Gastroesophageal sphincter (tissue), 3 donors: ENCODE measurements around the gene TMEM214.

ENCODE experiments used
- EP300 ChIP-seq: sonication (generic); formaldehyde crosslinking; IDR thresholded peaks from one replicate; pipeline ENCODE4 v1.6.1; 2017; ENCODE audit warnings: antibody characterized with exemption, mild to moderate bottlenecking
- POLR2A ChIP-seq, 2 donors: fragments of 450-650 bp; IDR thresholded peaks; one replicate each; pipeline ENCODE4 v1.6.1; 2017; ENCODE audit warnings: antibody characterized with exemption in 2 of 2, mild to moderate bottlenecking in 2 of 2, moderate library complexity in 1 of 2
- POLR2AphosphoS5 ChIP-seq: sonication (generic); formaldehyde crosslinking; IDR thresholded peaks from one replicate; pipeline ENCODE4 v1.6.1; 2017; ENCODE audit warnings: antibody characterized with exemption
- TF ChIP-seq, protein P1 (sequence below), 4 experiments: fragments of 200-600 bp in 2 of 4; fragments of 450-650 bp in 2 of 4; sonication (generic) in 1 of 4; IDR thresholded peaks; one replicate each; pipeline ENCODE4 v1.5.1; 2017 to 2019; ENCODE audit warnings: antibody characterized with exemption in 4 of 4, mild to moderate bottlenecking in 2 of 4, moderate library complexity in 2 of 4

DNA sequence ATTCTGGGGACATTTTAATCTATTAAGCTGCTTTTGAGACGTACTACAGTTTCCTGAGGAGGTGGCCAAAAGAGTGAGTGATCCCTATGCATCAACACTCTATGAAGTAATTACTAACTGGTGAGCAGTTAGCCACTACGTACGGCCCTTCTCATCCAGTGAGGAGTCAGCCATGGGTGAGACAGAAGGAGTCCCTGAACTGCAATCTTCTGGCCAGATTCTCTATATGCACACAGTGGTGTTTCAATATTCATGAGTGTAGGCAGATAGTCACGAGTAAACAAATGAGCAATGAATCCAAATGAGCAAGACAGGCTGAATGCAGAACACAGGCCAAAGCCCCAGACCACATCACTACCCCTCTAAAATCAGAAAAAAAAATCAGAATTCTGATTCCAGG lies 29.8 kb upstream of the TMEM214 start:
- TF ChIP-seq EP300 (no peak), POLR2AphosphoS5 (no peak), POLR2A (IDR thresholded peaks at IDR 0.05) (no peak)
- TF ChIP-seq, protein P1, sequence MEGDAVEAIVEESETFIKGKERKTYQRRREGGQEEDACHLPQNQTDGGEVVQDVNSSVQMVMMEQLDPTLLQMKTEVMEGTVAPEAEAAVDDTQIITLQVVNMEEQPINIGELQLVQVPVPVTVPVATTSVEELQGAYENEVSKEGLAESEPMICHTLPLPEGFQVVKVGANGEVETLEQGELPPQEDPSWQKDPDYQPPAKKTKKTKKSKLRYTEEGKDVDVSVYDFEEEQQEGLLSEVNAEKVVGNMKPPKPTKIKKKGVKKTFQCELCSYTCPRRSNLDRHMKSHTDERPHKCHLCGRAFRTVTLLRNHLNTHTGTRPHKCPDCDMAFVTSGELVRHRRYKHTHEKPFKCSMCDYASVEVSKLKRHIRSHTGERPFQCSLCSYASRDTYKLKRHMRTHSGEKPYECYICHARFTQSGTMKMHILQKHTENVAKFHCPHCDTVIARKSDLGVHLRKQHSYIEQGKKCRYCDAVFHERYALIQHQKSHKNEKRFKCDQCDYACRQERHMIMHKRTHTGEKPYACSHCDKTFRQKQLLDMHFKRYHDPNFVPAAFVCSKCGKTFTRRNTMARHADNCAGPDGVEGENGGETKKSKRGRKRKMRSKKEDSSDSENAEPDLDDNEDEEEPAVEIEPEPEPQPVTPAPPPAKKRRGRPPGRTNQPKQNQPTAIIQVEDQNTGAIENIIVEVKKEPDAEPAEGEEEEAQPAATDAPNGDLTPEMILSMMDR (IDR thresholded peaks at IDR 0.05): no peak
